NCI-H2029 (cell line): Measurements from ENCODE around the gene SCCPDH.
"Not testable (repeated sequence)": the region's sequence is repeated elsewhere in the genome, so short reads cannot be mapped to it uniquely, and the experiment has no call there.

Experiments
- DNase-seq: peaks from one replicate; lab custom pipeline; 2025; lab: John Stamatoyannopoulos, UW

The SCCPDH gene

GRCh38 chr1:246705368-246705767 lies 18.8 kb upstream of the SCCPDH start:
- no peak for DNase-seq

GRCh38 chr1:246708166-246708565 lies 16.0 kb upstream of the SCCPDH start:
- no peak for DNase-seq

GRCh38 chr1:246709196-246709595 lies 15.0 kb upstream of the SCCPDH start:
- DNase-seq: no peak

- no peak for DNase-seq
These were observed 14.4 kb upstream of the SCCPDH start for GRCh38 chr1:246709835-246710234.

GRCh38 chr1:246711548-246712003 lies 12.6 kb upstream of the SCCPDH start:
- no peak for DNase-seq

GRCh38 chr1:246712428-246712827 lies 11.8 kb upstream of the SCCPDH start:
- DNase-seq: not testable (repeated sequence)

- not testable (repeated sequence) for DNase-seq
These were observed 4.8 kb upstream of the SCCPDH start for GRCh38 chr1:246719361-246719760.

GRCh38 chr1:246720814-246721213 lies 3.4 kb upstream of the SCCPDH start:
- not testable (repeated sequence) for DNase-seq

- no peak for DNase-seq
These were observed 1.5 kb upstream of the SCCPDH start for GRCh38 chr1:246722720-246723119.

- DNase-seq: no peak
These were observed 504 bp downstream of the SCCPDH start for GRCh38 chr1:246724731-246725095.

- no peak for DNase-seq
These were observed 982 bp downstream of the SCCPDH start for GRCh38 chr1:246725191-246725590.

- no peak for DNase-seq
These were observed 2.1 kb downstream of the SCCPDH start for GRCh38 chr1:246726255-246726679.

- no peak for DNase-seq
These were observed 2.7 kb downstream of the SCCPDH start for GRCh38 chr1:246726881-246727280.

GRCh38 chr1:246727594-246727993 lies 3.4 kb downstream of the SCCPDH start:
- DNase-seq: no peak

- no peak for DNase-seq
These were observed 4.1 kb downstream of the SCCPDH start for GRCh38 chr1:246728311-246728710.

- not testable (repeated sequence) for DNase-seq
These were observed 4.8 kb downstream of the SCCPDH start for GRCh38 chr1:246729040-246729439.

- no peak for DNase-seq
These were observed 6.6 kb downstream of the SCCPDH start for GRCh38 chr1:246730839-246731238.

- not testable (repeated sequence) for DNase-seq
These were observed 7.7 kb downstream of the SCCPDH start for GRCh38 chr1:246731873-246732272.

- DNase-seq: no peak
These were observed 9.5 kb downstream of the SCCPDH start for GRCh38 chr1:246733704-246734103.

- DNase-seq: no peak
These were observed 10.7 kb downstream of the SCCPDH start for GRCh38 chr1:246734866-246735265.

- no peak for DNase-seq
These were observed 11.5 kb downstream of the SCCPDH start for GRCh38 chr1:246735735-246736134.

GRCh38 chr1:246742396-246742795 lies 18.2 kb downstream of the SCCPDH start:
- no peak for DNase-seq

- DNase-seq: not testable (repeated sequence)
These were observed 21.9 kb downstream of the SCCPDH start for GRCh38 chr1:246746155-246746554.

GRCh38 chr1:246748006-246748405 lies 23.8 kb downstream of the SCCPDH start:
- no peak for DNase-seq

GRCh38 chr1:246748867-246749266 lies 24.7 kb downstream of the SCCPDH start:
- no peak for DNase-seq
